HEK293T (cell line): ENCODE data around the gene DDA1.

Experiments
- ARNT ChIP-seq: fragments of 450-650 bp; IDR thresholded peaks from 2 replicates; pipeline ENCODE4 v1.6.1; 2017; ENCODE audit warnings: mild to moderate bottlenecking
- BHLHE40 ChIP-seq: fragments of 450-650 bp; IDR thresholded peaks from 2 replicates; pipeline ENCODE4 v1.6.1; 2016; ENCODE audit warnings: mild to moderate bottlenecking, moderate library complexity, borderline replicate concordance
- CTBP1 ChIP-seq: fragments of 450-650 bp; IDR thresholded peaks from 2 replicates; pipeline ENCODE4 v1.6.1; 2016; ENCODE audit warnings: borderline replicate concordance
- ELF4 ChIP-seq: fragments of 450-650 bp; IDR thresholded peaks from 2 replicates; pipeline ENCODE4 v1.6.1; 2017; ENCODE audit warnings: antibody characterized with exemption
- FOXA1 ChIP-seq: fragments of 450-650 bp; IDR thresholded peaks from 2 replicates; pipeline ENCODE4 v1.6.1; 2016; ENCODE audit warnings: mild to moderate bottlenecking
- FOXK2 ChIP-seq: fragments of 450-650 bp; IDR thresholded peaks from 2 replicates; pipeline ENCODE4 v1.6.1; 2016; ENCODE audit warnings: mild to moderate bottlenecking
- FOXM1 ChIP-seq: fragments of 450-650 bp; IDR thresholded peaks from 2 replicates; pipeline ENCODE4 v1.6.1; 2017; ENCODE audit warnings: mild to moderate bottlenecking, borderline replicate concordance
- L3MBTL2 ChIP-seq: fragments of 450-650 bp; conservative IDR thresholded peaks from 2 replicates; pipeline ENCODE4 v1.6.1; 2016; ENCODE audit warnings: mild to moderate bottlenecking
- LEF1 ChIP-seq: fragments of 450-650 bp; IDR thresholded peaks from 2 replicates; pipeline ENCODE4 v1.6.1; 2017; ENCODE audit warnings: mild to moderate bottlenecking, borderline replicate concordance
- SP1 ChIP-seq: fragments of 450-650 bp; IDR thresholded peaks from 2 replicates; pipeline ENCODE4 v1.6.1; 2017
- SUZ12 ChIP-seq: fragments of 450-650 bp; IDR thresholded peaks from 2 replicates; pipeline ENCODE4 v1.6.1; 2016; ENCODE audit warnings: mild to moderate bottlenecking
- TARDBP ChIP-seq: fragments of 450-650 bp; IDR thresholded peaks from 2 replicates; pipeline ENCODE4 v1.6.1; 2016
- ZNF384 ChIP-seq: fragments of 450-650 bp; IDR thresholded peaks from 2 replicates; pipeline ENCODE4 v1.6.1; 2016

GRCh38 chr19:17309965-17310461 is 650 bp downstream of the DDA1 start:
- TF ChIP-seq FOXM1 (no peak), ZNF384 (no peak), BHLHE40 (no peak), FOXA1 (no peak), ELF4 (no peak), LEF1 (no peak), CTBP1 (no peak), SUZ12 (no peak), FOXK2 (no peak), SP1 (no peak), TARDBP (no peak), ARNT (no peak), L3MBTL2 (no peak)
